ENCODE data around the gene CYP2J2. TPM values are rescaled to one million over a fixed set of nuclear protein-coding genes. Genes with fewer than 3 reads are reported as not detected.

CYP2J2 gene
- total RNA-seq, 1 donor from 2014 or later, result 76.4 TPM

Other genes with a start within 250 kb of the CYP2J2 start
- 7.3 TPM for gene HOOK1, start 111.8 kb downstream of the CYP2J2 start, total RNA-seq
- not detected for gene C1orf87, start 147.0 kb upstream of the CYP2J2 start, total RNA-seq

All from Right ventricle myocardium inferior (tissue), 1 donor.